HG02852 (cell line): Measurements from ENCODE around the gene AFAP1.
"Not testable (repeated sequence)": the region's sequence is repeated elsewhere in the genome, so short reads cannot be mapped to it uniquely, and the experiment has no call there.

Experiments used
- ATAC-seq: cut with Tn5 transposase; IDR thresholded peaks from one replicate; pipeline ENCODE4 v1.9.1; 2021; ENCODE audit warnings: mild to moderate bottlenecking, moderate library complexity; ENCODE audit not compliant: unreplicated experiment

AFAP1 gene

GRCh38 chr4:7918187-7918586 lies 21.5 kb downstream of the AFAP1 start:
- ATAC-seq, result not testable (repeated sequence)

- ATAC-seq, result no peak
Measured at GRCh38 chr4:7917669-7918068, 22.0 kb downstream of the AFAP1 start.

DNA sequence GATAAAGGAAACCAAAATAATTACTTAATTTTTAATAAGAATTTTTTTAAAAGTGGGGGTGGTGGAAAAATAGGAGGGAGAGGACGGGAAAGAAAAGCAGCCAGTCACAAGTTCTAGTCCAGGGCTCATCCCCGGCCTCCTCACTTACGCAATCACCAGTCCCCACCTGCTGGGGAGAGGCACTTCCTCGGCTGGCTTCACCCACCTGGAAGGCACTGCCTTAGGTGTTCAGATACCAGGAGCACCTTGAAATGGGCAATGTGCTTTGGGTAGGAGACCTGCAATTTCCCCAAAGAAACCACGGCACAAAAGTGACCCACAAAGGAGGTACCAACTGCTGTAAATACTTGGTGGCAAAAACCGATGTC lies 23.8 kb downstream of the AFAP1 start:
- no peak for ATAC-seq

DNA sequence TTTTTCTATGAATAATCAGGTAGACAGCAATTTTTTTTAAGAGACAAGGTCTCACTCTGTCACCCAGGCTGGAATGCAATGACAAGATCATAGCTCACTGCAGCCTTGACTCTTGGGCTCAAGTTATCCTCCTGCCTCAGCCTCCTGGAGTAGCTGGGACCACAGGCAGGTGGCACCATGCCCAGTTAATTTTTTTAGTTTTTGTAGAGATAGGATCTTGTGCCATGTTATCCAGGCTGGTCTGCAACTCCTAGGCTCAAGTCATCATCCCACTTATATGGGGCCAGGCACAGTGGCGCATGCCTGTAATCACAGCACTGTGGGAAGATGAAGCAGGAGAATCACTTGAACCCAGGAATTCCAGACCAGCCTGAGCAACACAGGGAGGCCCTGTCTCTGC lies 26.8 kb downstream of the AFAP1 start:
- no peak for ATAC-seq

DNA sequence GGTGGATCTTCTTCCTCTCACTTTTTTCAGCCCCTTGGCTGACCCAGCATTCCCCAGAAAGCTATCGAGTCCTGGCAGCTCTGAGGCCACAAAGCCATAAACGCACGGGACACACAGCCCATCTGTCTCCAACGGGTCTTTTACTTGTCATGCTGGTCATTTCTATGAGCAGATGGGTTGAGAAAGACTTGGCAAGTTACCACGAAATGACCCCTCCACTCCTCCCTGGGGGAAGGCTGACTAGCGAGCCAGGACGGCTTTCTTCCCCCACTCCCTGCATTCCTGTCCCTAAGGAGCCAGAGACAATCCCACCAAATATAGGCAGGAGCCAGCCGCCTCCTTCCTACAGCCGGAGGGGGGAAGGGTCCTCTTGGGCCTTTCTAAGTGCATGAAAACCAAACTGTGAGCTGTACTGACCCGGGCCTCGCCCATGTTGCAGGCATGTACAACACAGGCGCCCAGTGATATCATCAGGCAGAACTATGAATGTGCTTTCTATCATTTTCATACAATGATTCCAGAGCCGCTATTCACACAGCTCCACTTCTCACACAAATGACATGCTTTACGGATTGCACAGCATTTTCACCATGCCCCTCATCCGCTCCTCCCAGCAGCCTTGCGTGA lies 28.6 kb downstream of the AFAP1 start:
- no peak for ATAC-seq

DNA sequence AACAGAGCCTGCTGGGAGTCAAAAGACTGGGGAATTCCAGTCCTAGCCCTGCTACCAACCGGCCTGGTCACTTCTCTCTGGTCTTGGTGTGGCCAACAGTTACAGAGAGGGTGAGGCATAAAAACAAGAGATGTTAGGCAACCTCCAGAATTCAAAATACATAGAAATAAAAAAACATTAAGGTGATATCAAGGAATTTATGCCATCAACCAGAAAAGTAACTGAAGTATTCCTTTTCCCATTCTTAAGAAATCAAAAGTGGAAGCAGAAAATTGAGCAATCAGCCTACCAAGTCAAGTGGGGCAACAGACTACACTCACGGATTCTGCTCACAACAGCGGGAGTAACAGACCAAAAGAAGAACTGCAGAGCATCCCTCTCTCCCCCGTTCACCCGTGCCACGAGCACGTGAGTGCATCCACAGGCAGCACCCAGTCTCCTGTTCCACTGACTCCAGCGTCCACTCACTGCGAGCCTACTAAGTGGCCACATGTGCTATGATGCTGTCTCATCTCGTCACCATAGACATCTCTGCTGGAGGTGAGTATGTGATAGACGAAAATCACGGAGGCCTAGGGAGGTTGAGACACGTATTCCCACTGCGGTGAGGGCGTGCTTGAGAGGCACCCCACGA lies 29.3 kb downstream of the AFAP1 start:
- ATAC-seq, result no peak

DNA sequence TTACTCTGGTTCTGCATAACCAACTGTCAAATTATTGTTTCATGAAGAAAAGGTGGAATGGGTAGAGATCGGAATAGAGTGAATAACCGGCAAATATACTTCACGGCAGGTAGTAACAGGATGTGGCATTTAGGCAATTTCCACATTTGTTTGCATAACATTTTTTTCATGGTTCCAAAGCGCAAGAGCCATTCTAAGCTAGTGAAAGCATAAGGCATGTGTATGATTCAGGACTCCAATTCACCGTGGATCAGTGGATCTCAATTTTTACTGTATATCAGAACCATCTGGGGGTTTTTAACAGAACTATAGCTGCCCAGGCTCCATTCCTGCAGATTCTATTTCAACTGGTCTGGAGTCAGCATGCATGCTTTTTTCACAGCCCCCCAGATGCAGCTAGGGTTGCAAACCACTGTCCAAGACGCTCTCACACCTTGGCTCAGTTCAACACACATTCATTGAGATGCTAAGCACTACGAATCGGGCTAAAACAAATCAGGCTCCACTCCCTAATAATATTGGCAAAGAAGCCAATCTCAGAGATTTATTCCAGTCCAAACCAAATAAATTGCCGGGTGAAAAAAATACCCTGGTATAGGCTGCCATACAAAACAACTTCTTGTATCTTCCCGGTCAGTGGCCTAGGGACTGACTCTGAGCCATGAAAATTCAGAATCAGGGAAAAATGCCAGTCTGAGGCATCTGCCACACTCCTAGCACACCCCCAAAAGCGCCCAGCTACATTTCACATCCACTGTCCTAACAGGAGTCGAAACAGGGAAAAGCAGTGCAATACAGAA lies 30.0 kb downstream of the AFAP1 start:
- ATAC-seq, result no peak

GRCh38 chr4:7908668-7909067 lies 31.0 kb downstream of the AFAP1 start:
- ATAC-seq, result no peak

GRCh38 chr4:7907142-7907541 lies 32.5 kb downstream of the AFAP1 start:
- ATAC-seq, result no peak

DNA sequence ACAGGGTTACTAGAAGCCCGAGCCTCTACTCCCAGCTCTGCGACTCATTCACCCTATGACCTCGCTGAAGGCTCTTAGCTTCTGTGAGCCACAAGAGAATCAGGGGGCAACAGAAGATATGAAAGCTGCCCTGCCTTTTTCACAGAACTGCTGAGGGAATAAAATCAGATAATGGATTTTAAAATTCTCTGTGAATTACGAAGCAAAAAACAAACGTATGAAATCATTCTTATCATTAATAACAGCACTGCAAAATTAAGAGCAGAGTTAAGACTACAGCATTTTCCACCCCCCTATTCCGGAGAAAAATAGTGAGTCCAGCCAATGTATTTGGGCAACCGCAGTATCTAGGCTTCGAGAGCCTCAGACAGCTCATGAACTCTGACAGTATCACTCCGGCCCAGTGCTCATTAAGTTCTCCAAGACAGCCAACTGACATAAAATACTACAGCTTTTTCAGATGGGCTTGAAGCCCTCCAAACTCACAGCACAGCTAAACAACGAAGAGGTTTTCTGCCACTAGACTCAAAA lies 33.4 kb downstream of the AFAP1 start:
- ATAC-seq, result no peak

DNA sequence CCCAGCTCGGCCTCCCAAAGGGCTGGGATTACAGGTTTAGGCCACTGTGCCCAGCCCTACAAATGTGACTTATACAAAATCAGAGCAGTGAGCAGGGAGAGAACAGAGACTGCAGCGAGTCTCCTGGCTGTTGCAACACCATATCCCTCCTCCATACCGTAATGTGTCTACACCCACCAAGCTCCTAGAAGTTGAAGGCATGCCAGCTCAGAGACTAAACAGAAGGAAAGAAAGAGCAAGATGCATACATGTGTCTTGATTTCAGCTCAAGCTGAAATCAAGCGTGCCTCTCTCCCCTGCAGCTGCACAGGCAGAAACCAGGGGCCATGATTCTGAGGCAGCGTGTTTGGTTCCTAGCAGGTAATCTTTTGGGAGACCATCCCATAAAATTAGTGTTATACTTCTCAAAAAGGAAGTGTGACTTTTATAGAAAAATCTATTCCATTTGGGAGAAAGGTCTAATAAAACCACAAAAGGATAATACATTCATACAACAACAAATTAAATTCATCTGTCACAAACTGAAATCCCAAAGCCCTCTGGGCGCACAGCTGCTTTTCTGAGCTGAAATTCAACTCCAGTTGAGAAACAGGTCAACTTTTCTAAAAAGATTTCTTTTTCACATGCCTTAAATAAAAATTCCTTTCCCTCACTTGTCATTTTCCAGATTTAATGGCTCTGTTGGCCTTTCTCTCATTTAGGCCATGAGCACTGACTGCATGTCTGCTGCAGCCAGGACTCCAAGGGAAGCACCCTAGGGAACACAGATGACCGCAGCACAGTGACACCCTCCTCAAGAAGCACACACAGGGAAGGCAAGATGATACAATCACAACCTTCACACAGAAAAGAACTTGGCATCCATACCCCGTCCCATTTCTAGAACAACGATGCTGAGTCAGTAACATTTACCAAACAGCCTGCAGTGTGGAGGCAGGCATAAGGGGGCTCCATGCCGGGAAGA lies 34.4 kb downstream of the AFAP1 start:
- ATAC-seq, result no peak

- ATAC-seq, result no peak
Measured at GRCh38 chr4:7903791-7904516, 35.7 kb downstream of the AFAP1 start.

- ATAC-seq, result no peak
Measured at GRCh38 chr4:7902826-7903225, 36.8 kb downstream of the AFAP1 start.

- ATAC-seq, result no peak
Measured at GRCh38 chr4:7902101-7902553, 37.5 kb downstream of the AFAP1 start.

DNA sequence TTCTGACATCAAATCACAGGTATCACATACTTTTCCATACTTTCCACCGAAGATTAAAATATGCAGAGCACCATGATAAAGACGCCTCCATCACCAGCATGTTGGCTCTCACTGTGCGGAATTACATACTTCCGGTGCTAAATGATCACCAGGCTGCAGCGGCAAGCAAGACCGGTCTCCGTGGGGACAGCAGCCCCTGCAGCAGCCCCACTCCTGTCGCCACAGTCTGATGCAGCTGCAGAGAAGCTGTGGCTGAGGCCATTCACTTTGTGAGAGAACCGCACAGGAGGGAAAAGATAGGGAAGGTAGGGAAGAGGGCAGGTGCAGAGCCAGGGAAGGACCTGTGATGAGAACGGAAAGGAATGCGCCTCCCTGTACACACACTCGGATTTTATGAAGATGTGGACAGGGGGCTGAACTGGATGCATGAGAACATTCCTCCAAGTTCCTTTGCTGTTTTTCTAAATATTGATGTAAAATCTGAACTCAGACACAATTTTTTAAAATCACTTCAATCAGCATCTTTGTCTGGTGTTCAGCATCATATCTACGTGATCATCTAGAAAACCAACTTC lies 38.3 kb downstream of the AFAP1 start:
- no peak for ATAC-seq

- ATAC-seq, result no peak
Measured at GRCh38 chr4:7900334-7900909, 39.2 kb downstream of the AFAP1 start.

GRCh38 chr4:7899184-7899869 lies 40.3 kb downstream of the AFAP1 start:
- no peak for ATAC-seq

GRCh38 chr4:7898385-7898784 lies 41.3 kb downstream of the AFAP1 start:
- ATAC-seq, result no peak

- ATAC-seq, result no peak
Measured at GRCh38 chr4:7897811-7898210, 41.9 kb downstream of the AFAP1 start.
